T-helper 9 cell (primary cell): Measurements from ENCODE around the gene PTMA.
"Not testable (repeated sequence)": the region's sequence is repeated elsewhere in the genome, so short reads cannot be mapped to it uniquely, and the experiment has no call there.

Source experiments
- DNase-seq: peaks from one replicate; pipeline ENCODE4 v3.0.0-alpha.2; 2020

Gene PTMA

GRCh38 chr2:231717281-231718171 is 9.2 kb downstream of the PTMA start:
- no peak for DNase-seq

GRCh38 chr2:231718799-231719198 is 10.5 kb downstream of the PTMA start:
- no peak for DNase-seq

- no peak for DNase-seq
Measured at GRCh38 chr2:231720292-231720986, 12.1 kb downstream of the PTMA start.

- no peak for DNase-seq
Measured at GRCh38 chr2:231720987-231721966, 13.0 kb downstream of the PTMA start.

DNA sequence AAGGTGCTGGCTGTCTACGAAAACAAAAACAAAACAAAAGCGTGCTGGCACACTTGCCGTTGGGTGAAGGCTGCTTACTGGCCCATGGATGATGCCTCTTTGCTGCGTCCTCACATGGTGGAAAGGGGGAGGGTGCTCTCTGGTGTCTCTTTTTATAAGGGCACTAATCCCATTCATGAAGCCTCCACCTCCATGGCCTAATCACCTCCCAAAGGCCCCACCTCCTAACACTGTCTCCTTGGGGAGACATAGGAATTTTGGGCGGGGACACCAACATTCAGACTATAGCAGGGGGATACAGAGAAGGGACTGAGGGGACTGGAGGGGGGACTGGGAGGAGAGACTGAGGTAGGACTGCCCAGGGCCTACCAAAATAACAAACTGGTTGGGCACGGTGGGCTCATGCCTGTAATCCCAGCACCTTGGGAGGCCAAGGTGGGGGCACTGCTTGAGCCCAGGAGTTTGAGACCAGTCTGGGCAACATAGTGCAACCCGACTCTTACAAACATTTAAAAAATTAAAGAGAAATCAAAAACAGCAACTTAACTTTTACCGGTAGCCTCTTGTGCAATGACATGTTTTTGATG is 14.5 kb downstream of the PTMA start:
- no peak for DNase-seq

DNA sequence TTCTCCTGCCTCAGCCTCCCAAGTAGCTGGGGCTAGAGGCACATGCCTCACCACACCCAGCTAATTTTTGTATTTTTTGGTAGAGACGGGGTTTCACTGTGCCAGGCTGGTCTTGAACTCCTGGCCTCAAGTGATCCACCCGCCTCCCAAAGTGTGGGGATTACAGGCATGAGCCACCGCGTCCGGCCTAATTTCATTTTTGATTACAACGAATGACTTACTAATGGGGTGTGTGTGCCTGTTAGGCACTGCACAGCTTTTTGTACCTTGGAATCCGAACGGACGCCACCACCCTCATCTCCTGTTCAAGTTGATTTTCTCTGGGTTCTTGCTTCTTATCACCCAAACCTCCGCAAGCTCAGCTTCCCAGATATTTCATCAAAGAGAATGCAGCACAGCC is 17.2 kb downstream of the PTMA start:
- DNase-seq: no peak

DNA sequence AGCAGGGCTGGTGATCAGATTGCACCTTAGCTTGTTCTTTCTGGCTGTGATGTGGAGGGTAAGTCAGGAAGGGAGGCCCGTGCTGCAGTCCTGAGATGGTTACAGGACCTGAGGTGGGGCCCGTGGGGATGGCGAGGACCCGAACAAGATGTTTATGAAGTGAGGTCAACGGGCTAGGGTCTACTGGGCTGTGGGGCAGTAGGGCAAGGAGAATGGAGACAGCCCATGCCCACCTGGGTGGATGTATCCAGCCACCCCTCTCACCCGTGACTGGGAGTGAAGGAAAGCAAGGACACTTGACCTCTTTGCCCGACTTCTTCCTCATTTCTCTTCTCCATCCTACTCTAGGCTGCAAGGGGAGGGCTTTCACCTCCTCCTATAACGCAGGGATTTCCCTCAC is 18.0 kb downstream of the PTMA start:
- no peak for DNase-seq

DNA sequence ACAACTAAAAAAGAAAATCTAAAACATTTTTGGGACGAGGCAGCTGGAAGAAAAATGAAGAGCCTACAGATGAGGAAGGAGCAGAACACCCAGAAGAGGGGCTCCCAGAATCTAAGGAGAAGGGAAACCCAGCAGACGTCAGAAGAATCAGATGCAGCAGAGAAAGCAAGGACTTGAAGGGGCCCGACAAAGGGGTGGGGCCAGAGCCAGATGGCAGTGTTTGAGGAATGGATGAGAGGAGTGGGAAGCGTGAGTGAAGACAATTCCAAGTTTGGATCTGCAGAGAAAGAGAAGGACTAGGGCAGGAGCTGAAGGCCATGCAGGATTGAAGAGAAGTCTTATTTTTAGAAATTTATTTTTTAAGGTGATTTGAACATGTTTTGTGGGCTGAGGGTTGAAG is 19.3 kb downstream of the PTMA start:
- no peak for DNase-seq

DNA sequence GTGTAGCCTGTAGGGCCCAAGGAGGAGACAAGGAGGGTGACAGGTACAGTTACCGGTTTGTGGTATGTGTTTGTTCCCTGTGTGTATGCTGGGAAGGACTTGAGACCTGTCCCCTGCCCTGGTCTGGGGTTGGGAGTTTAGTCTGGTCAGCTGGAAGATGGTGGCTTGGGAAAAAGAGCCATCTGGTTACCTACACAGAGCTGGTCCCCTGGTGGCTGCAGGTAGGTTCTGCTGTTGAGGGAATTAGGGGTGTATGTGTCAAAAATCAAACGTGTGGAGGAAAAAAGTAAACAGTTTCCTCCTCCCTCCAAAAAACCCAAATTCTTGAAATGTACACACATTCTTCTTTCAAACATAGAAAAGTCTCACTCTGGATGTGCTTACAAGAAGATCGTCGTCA is 24.3 kb downstream of the PTMA start:
- DNase-seq: no peak

DNA sequence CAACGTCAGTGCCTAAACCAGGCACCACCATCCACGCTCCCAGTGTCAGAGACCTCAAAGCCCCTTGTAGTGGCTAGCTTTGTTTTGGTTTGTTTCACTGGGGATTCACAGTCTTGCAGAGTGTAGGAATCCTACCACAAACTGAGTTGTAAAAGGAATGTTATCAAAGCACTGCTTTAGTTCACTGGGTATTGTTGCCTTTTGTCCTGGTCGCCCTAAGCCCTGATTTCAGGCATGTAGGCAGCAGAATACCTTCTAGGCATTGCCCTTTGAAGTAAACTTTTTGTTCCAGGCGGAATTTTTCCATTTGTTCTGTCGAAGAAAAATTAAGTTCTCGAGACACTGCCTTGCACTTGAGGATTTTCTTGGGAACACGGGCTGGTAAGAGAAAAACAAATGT is 29.4 kb downstream of the PTMA start:
- no peak for DNase-seq

DNA sequence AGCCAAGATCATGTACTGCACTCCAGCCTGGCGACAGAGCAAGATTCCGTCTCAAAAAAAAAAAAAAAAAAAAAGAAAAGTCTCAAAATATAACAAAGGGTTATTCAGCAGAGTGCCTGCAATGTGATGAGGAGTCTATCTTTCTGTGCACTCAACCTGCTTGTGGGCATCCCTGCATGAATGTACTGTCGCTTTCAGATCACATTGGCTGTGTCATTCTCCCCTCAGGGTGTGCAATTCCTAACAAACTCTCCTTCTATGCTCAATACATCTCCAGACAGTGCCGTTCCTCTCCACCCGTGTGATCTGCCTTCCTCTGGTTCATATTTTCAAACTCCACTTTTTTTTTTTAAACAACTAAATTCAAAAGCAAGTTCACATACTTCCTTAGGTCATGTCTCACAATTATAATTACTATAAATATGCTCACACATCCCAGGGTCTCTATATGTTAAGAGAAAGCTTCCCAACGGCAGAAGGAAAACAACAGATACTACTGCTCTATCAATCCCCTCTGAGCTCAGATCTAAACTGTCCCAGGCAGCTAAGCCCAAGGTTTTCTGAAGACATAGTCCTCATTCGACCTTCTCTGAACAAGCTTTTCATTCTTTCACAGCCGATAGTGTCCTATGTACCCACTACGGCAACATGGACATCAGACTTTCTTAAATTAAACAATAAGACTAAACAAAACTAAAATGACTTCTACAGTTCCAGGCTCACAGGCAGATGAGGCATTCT is 35.2 kb downstream of the PTMA start:
- DNase-seq: no peak

- DNase-seq: no peak
Measured at GRCh38 chr2:231745303-231746038, 37.1 kb downstream of the PTMA start.

- not testable (repeated sequence) for DNase-seq
Measured at GRCh38 chr2:231748153-231748896, 40.0 kb downstream of the PTMA start.

GRCh38 chr2:231749016-231749415 is 40.7 kb downstream of the PTMA start:
- not testable (repeated sequence) for DNase-seq

GRCh38 chr2:231751042-231751815 is 42.9 kb downstream of the PTMA start:
- no peak for DNase-seq

DNA sequence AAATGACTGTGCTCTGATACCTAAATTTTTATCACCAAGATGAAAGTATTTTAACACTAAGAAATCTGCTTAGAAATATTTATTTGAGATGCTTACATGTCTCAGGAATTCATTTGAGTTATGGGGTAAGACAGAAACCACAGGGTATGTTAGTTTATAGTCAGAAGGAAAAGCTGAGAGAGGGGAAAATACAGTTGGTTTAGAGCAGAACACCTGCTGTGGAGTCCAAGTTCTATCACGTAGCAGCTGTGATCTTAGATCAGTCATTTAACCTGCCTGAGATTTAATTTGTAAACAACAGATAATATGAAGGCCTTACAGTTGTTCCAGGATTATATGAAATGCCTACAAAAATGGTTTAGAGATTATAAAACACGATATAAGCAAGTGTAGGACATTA is 43.7 kb downstream of the PTMA start:
- no peak for DNase-seq

DNA sequence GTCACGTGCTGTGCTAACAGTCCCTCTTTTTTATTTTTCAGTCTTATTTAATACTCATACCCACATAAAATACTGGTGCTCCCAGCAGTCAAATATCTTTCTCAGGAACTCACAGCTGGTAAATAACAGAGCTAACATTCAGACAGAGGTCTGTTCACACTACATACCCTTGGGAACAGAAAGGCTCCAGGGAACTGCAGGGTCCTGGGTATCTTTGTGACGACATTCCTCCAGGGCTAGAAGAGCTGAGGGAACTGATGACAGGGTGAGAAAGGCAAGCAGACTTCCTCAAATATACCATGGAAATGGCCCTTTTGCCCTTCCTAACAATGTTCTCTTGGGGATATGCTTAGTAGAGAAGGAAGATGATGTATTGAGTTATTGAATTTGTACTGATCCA is 53.4 kb downstream of the PTMA start:
- no peak for DNase-seq
